Mucosa of descending colon (tissue), 3 donors: ENCODE results near the gene TMEM151A. TPM values are rescaled to one million over a fixed set of nuclear protein-coding genes. Genes with fewer than 3 reads are reported as not detected.
A peak's percentile ranks its signal among the peaks of the same experiment; 100 is the strongest.

Experiments used
- ATAC-seq: fragments of 200-7000 bp; cut with Tn5 transposase; one replicate; pipeline ENCODE4 v1.9.1; 2020; ENCODE audit warnings: mild to moderate bottlenecking, moderate library complexity
- DNase-seq, 3 donors: peaks; one replicate each; pipeline ENCODE4 v3.0.0-alpha.2; 2020
- H3K36me3 ChIP-seq: fragments of 200-600 bp; one replicate; pipeline ENCODE4 v1.8.0; 2021; ENCODE audit warnings: low read depth, mild to moderate bottlenecking
- H3K4me1 ChIP-seq: fragments of 200-600 bp; one replicate; pipeline ENCODE4 v1.8.0; 2021; ENCODE audit warnings: low read depth, mild to moderate bottlenecking
- H3K4me3 ChIP-seq: fragments of 200-600 bp; one replicate; pipeline ENCODE4 v1.8.0; 2021; ENCODE audit warnings: mild to moderate bottlenecking
- H3K9me3 ChIP-seq: fragments of 200-600 bp; one replicate; pipeline ENCODE4 v1.8.0; 2021; ENCODE audit warnings: mild to moderate bottlenecking
- intact Hi-C, 2 donors: fragments of 100-400 bp; cut with DNase I in 1 of 2; cut with micrococcal nuclease in 1 of 2; formaldehyde crosslinking; loops; one replicate each; pipeline versions ENCODE4 v1.11.0 to v1.11.1; 2022; cut with DNase I, micrococcal nuclease
- total RNA-seq, 3 donors: library from RNA; stranded (reverse); fragmentation: NEBNext Ultra II Directional in 2 of 3; extraction: Animal tissue kit (Norgen Biotek cat#: 25700) in 2 of 3; gene quantifications; one replicate each; pipeline versions ENCODE4 v1.2.1 to v1.2.4, GENCODE V29; 2021 to 2023
- TF ChIP-seq, protein P1 (sequence below): fragments of 200-600 bp; IDR thresholded peaks from one replicate; pipeline ENCODE4 v1.8.0; 2022; ENCODE audit warnings: antibody characterized with exemption, mild to moderate bottlenecking
- donor health status: DM: no; HTN: no; CAD: no; lungs with moderate emphysema.
- donor health status: DM: no; HTN: no; CAD: no.
- donor health status: DM: no; HTN: yes; CAD: no.

Gene TMEM151A
- total RNA-seq, 3 donors from 2014 or later, result 0.17 to 0.38 (median 0.27) TPM

DNA sequence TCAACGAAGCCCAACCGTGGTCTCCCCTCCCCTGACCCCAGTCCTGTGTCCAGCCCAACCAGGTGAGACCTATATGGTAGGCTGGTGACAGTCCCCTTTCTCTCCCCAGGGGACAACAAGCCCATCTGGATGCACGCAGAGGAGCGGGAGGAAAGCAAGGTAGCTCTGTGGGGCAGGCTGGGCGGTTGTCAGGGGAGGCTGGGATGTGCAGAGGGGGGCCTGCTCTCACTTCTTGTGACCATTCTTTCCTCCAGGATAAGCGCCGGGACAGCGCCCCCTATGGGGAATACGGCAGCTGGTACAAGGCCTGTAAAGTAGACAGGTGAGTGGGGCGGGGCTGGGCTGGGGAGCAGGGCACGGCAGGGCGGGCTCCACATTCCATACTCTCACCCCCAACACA, 26.8 kb upstream of the TMEM151A start:
- Histone ChIP-seq H3K4me1 (peaks cover 12% of the 10 kb centered on the region), H3K4me3 (no peak overlapping the region), H3K9me3 (no peaks in the 10 kb centered on the region), H3K36me3 (peaks cover 3% of the 10 kb centered on the region)
- TF ChIP-seq, protein P1, sequence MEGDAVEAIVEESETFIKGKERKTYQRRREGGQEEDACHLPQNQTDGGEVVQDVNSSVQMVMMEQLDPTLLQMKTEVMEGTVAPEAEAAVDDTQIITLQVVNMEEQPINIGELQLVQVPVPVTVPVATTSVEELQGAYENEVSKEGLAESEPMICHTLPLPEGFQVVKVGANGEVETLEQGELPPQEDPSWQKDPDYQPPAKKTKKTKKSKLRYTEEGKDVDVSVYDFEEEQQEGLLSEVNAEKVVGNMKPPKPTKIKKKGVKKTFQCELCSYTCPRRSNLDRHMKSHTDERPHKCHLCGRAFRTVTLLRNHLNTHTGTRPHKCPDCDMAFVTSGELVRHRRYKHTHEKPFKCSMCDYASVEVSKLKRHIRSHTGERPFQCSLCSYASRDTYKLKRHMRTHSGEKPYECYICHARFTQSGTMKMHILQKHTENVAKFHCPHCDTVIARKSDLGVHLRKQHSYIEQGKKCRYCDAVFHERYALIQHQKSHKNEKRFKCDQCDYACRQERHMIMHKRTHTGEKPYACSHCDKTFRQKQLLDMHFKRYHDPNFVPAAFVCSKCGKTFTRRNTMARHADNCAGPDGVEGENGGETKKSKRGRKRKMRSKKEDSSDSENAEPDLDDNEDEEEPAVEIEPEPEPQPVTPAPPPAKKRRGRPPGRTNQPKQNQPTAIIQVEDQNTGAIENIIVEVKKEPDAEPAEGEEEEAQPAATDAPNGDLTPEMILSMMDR, result no peak
- ATAC-seq (no peak), DNase-seq (peak in 1 of 3 donors; percentile 46)
- intact Hi-C loops, result no loop called here

DNA sequence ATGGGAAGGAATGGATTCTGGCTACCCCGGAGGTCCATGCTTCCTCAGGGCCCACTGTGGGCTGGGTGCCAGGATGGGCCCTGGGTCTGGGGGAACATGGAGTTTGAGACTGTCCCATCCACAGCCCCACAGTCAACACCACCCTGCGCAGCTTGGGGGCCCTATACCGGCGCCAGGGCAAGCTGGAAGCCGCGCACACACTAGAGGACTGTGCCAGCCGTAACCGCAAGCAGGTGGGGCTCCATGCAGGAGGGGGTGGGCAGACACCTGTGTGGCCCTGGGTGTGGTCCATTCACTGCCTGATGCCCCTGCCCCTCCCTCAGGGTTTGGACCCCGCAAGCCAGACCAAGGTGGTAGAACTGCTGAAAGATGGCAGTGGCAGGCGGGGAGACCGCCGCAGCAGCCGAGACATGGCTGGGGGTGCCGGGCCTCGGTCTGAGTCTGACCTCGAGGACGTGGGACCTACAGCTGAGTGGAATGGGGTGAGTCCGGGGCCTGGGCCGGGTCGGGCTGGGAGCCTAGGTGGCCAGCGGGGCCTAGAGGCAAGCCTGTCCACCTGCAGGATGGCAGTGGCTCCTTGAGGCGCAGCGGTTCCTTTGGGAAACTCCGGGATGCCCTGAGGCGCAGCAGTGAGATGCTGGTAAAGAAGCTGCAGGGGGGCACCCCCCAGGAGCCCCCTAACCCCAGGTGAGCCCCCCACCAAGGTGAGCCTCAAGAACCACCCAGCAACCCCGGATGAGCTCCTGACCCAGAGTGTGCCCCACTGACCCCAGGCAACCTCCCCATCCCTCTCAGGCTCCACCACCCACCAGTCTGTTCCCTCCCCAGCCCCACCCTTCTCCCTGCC, 25.9 kb upstream of the TMEM151A start:
- DNase-seq (no peak), ATAC-seq (no peak)
- H3K36me3 ChIP-seq, result peaks cover 3% of the 10 kb centered on the region
- intact Hi-C loops, result no loop called here
- H3K9me3 ChIP-seq, result no peaks in the 10 kb centered on the region
- H3K4me1 ChIP-seq, result peaks cover 16% of the 10 kb centered on the region
- no peak overlapping the region for H3K4me3 ChIP-seq
- TF ChIP-seq, protein P1, result no peak

DNA sequence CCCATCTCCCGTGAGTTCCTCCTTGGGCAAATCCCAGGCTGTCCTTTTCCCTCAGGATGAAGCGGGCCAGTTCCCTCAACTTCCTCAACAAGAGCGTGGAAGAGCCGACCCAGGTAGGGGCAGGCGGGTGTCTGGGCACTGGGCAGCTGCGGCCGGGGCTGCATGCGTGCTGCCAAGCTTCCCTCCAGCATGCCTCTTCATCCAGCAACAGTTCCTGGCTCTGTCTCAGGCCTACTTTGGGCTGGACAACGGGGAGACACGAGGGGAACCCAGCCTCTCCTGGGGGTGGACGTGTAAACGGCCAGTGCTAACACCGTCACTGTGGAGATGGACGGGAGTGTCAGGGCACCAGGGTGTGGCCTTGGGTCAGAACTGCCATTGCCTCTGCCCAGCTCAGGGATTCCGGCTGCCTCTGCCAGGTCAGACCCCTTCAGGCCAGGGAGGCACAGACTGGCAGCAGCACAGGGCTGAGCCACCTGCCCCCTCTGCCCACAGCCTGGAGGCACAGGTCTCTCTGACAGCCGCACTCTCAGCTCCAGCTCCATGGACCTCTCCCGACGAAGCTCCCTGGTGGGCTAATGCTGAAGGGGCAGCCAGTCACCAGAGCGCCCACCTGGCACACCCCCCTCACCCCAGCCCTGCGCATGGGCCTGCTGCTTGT, 25.2 kb upstream of the TMEM151A start:
- DNase-seq (peak in 1 of 3 donors; percentile 69), ATAC-seq (no peak)
- Histone ChIP-seq H3K9me3 (no peaks in the 10 kb centered on the region), H3K36me3 (peaks cover 3% of the 10 kb centered on the region), H3K4me1 (peaks cover 16% of the 10 kb centered on the region), H3K4me3 (no peak overlapping the region)
- intact Hi-C loops, result no loop called here
- TF ChIP-seq, protein P1, result no peak

DNA sequence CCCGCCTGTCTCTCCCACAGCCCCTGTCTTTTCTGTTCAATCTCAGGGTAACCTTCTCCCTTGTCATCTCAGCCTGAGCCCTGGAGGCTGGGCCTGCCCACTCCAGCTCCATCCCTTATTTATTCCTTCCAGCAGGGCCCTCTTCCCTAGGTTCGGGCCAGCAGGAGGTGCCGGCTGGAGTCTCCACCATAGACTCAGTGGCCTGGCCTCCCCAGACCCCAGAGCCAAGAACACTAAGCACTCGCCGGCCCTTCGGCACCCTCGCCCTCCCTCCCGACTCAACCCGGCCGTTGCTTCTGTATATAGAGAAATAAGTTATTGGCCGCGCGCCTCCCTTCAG, 24.7 kb upstream of the TMEM151A start:
- TF ChIP-seq, protein P1, result no peak
- H3K4me3 ChIP-seq, result no peak overlapping the region
- intact Hi-C loops, result no loop called here
- DNase-seq (no peak), ATAC-seq (no peak)
- H3K9me3 ChIP-seq, result no peaks in the 10 kb centered on the region
- peaks cover 16% of the 10 kb centered on the region for H3K4me1 ChIP-seq
- H3K36me3 ChIP-seq, result peaks cover 3% of the 10 kb centered on the region

DNA sequence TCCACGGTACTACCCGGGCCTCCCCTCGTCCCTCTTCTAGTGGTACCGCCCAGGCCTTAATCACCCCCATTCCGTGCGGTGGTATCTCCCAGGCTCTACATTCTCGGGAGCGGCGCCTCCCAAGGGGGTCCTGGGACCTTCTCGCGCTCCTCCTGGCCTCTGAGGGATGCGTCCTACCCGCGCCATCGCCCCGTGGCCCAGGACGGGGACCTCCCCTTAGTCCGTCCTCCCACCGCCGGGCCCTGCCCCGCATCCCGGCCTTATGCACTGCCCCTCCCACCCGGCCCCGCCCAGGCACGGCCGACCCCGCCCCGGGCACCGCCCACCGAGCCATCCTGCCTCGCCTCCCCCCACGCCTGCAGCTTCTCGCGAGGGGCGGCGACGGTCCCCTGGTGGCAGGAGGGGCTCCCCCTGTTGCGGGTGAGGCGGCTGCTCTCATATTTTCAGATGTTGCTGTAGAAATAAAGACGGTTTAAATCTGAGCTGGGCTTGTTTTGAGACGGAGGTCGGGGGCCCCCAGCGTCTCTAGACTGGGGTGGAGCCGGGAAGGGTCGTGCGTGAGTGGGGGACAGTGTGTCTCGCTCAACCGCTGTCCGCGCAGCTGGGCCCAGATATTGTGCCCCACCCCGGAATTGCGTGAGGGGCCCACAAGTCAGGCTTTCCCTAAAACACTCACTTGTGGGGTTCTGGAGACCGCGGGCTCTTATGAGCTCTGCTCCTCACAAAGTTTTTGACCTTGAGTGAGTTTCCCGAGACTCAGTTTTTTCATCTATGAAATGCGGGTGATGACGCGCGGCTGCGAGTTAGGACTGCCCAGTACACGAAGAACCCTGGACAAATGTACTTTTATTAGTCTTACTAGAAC, 24.1 kb upstream of the TMEM151A start:
- ATAC-seq (peak; percentile 79), DNase-seq (peak; percentile 93 to 94 (median 94))
- H3K36me3 ChIP-seq, result peaks cover 3% of the 10 kb centered on the region
- intact Hi-C loops, result no loop called here
- H3K4me1 ChIP-seq, result peaks cover 16% of the 10 kb centered on the region
- H3K9me3 ChIP-seq, result no peaks in the 10 kb centered on the region
- TF ChIP-seq, protein P1, result no peak
- H3K4me3 ChIP-seq, result peak overlapping the region; percentile 88
